Jurkat, Clone E6-1 (cell line): ENCODE results near the gene DESI1. TPM values are rescaled to one million over a fixed set of nuclear protein-coding genes. Genes with fewer than 3 reads are reported as not detected.
"Not testable (repeated sequence)": the region's sequence is repeated elsewhere in the genome, so short reads cannot be mapped to it uniquely, and the experiment has no call there.

Experiments
- DNase-seq: peaks from one replicate; pipeline ENCODE4 v3.0.0-alpha.2; 2011; ENCODE audit warnings: low read depth, low spot score
- H3K4me3 ChIP-seq: 2 replicates; pipeline ENCODE4 v1.5.1; 2011; ENCODE audit warnings: mild to moderate bottlenecking, low read length, control low read depth, moderate library complexity
- polyA plus RNA-seq: library from polyadenylated mRNA; unstranded; fragments of >200 nt; gene quantifications from one replicate; pipeline ENCODE4 v1.2.1, GENCODE V29; 2012; ENCODE audit warnings: missing spikeins; ENCODE audit not compliant: insufficient read length, insufficient read depth

DESI1 gene
- 46.5 TPM for polyA plus RNA-seq

DNA sequence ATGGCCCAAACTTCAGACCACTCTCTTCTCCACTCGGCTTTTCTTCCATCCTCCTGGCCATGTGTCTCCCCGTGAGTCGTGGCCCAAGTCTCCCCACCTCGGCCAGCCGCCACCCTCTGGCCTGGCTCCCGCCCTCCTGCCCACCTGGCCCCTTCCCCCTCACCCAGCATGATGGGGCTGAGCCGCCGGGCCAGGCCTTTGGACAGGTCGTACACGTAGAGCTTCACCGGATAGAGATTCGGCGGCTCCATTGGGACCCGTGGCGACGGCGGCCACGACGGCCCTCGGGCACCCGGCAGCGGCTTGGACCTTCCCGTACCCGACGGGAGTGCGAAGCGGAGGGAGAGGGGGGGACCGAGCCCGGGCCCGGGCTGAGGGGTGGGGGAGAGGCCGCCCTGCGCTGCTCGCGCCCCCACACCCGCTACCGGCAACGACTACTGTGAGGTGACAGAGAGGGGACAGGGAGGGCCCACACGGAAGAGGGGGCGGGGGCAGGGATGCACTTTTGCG lies at the start of gene DESI1:
Gene DESI1, minus strand, starts transcription at position 455 of the 510 bp plus-strand sequence. Its CDS starts 204 bp downstream, at position 251.
- peak within 1 kb of the TSS; percentile 96 for H3K4me3 ChIP-seq
- no peak for DNase-seq

- no peak overlapping the region for H3K4me3 ChIP-seq
- no peak for DNase-seq
Observed at GRCh38 chr22:41668971-41669911, 48.4 kb upstream of the DESI1 start.

GRCh38 chr22:41664951-41665350 lies 44.1 kb upstream of the DESI1 start:
- no peak for DNase-seq
- H3K4me3 ChIP-seq, result no peak overlapping the region

DNA sequence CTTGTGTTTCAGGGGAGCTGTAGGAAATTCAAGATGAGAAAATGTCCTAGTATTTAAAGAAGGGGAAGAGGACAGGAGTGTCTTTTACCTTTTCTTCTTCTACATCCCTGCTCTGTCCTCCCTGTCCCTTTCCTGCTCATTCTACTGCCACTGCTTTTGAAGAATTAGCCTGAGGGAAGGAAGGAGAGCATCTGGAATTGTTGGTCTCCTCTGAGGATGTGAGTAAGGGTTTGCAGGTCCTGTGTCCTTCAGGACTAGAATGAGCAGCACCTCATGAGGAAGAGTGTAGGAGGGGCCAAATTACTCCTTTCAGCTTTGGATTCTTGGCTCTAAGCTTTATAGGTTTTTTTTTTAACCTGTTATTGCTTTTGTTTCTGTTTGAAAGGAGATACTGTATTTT lies 43.6 kb upstream of the DESI1 start:
- no peak overlapping the region for H3K4me3 ChIP-seq
- no peak for DNase-seq

GRCh38 chr22:41663594-41663993 lies 42.8 kb upstream of the DESI1 start:
- not testable (repeated sequence) for DNase-seq, H3K4me3 ChIP-seq

DNA sequence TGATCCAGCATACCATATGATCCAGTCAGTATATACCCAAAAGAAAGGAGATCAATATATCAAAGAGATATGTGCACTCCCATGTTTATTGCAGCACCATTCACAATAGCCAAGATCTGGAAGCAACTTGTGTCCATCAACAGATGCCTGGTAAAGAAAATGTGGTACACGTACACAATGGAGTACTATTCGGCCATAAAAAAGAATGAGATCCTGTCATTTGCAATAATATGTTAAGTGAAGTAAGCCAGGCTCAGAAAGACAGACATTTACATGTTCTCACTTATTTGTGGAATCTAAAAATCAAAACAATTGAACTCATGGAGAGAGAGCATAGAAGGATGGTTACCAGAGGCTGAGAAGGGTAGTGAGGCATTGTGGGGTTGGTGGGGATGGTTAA lies 40.9 kb upstream of the DESI1 start:
- DNase-seq, result no peak

DNA sequence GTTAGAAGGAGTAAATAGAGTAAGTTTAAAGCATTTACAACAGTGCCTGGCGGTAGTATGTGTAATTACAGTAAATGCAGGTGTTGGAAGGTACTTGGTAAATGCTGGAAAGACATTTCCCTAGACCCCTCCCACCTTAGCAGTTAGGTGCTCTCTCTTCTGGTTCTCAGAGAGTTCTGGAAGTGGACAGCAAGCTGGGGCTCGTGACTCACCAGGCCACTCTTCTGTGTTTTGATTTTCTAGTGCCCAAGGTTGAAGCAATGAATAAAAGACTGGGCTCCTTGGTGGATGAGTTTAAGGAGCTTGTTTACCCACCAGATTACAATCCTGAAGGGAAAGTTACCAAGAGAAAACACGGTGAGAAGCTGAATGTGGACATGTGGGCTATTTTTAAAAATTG lies 40.2 kb upstream of the DESI1 start:
- no peak overlapping the region for H3K4me3 ChIP-seq
- no peak for DNase-seq

More for the DNA sequence above, 40.9 kb upstream of the DESI1 start:
- no peak overlapping the region for H3K4me3 ChIP-seq

DNA sequence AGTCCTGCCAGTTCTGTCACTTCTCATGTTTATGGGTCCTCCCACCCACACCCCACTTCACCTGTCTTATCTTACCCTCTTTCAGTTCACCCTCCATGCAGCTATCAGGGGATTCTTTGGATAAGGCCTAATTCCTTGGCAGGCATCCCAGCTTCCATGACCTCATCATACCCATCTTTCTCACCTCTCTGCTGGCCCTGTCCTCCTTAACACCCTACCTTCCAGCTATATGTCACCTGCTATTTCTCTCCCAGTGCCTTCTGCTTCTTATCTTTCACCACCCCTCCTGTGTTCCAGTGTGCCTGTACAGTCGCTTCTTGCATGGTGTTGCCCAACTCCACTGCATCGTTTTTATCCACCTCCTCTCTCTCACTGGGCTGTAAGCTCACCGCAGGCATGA lies 39.6 kb upstream of the DESI1 start:
- DNase-seq, result no peak
- H3K4me3 ChIP-seq, result no peak overlapping the region

- no peak overlapping the region for H3K4me3 ChIP-seq
- no peak for DNase-seq
Observed at GRCh38 chr22:41659941-41660340, 39.1 kb upstream of the DESI1 start.

DNA sequence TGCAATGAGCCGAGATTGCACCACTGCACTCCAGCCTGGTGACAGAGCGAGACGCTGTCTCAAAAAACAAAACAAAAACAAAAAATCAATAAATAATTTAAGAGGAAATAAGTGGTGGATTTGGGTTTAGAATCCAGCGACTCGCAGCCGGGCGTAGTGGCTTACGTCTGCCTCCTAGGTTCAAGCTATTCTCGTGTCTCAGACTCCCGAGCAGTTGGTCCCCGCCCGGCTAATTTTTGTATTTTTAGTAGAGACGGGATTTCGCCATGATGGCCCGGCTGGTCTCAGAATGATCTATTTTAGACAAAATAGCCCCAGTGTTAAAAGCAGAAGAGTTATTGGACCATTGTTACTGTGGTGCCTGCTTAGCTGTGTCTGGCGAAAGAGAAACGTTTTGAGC lies 38.0 kb upstream of the DESI1 start:
- no peak for DNase-seq
- H3K4me3 ChIP-seq, result no peak overlapping the region

- DNase-seq, result no peak
- H3K4me3 ChIP-seq, result no peak overlapping the region
Observed at GRCh38 chr22:41657709-41658108, 36.9 kb upstream of the DESI1 start.

- H3K4me3 ChIP-seq, result no peak overlapping the region
- DNase-seq, result peak; percentile 32
Observed at GRCh38 chr22:41656556-41656955, 35.7 kb upstream of the DESI1 start.

- DNase-seq, result no peak
- H3K4me3 ChIP-seq, result no peak overlapping the region
Observed at GRCh38 chr22:41654322-41654721, 33.5 kb upstream of the DESI1 start.

GRCh38 chr22:41650821-41651220 lies 30.0 kb upstream of the DESI1 start:
- DNase-seq, result no peak
- no peak overlapping the region for H3K4me3 ChIP-seq

DNA sequence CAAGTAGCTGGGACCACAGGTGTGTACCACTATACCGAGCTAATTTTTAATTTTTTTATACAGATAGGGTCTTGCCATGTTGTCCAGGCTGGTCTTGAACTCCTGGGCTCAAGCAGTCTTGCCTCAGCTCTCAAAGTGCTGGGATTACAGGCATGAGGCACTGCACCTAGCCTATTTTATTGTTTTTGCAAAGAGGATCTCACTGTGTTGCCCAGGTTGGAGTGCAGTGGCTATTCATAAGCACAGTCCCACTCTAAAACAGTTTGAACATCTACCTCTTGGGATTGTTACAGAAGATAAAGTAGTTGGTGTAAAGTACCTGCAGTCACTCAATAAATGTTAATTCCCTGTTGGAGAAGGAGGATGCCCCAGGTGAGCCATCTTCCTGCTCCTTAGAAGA lies 29.4 kb upstream of the DESI1 start:
- DNase-seq, result no peak

DNA sequence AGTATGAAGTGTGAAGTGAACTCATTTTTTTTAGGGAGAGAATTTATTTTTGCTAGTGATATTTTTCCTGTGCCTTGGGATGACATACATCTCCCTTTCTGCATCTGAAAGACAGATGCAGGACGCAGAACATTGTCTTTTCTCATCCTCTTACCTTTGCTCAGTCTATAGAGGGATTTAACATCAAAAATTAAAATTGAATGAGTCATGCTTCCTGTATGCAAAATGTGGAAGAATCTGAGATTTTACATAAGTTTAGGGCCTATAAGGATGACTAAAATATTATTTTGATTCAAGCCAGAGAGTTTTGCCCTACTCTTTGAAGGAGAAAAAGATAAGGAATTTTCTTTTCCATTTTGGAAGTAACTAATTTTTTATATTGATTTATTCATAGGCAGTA lies 27.6 kb upstream of the DESI1 start:
- no peak for DNase-seq

More for the DNA sequence above, 29.4 kb upstream of the DESI1 start:
- no peak overlapping the region for H3K4me3 ChIP-seq

GRCh38 chr22:41647771-41648170 lies 26.9 kb upstream of the DESI1 start:
- no peak overlapping the region for H3K4me3 ChIP-seq
- DNase-seq, result no peak

More for the DNA sequence above, 27.6 kb upstream of the DESI1 start:
- no peak overlapping the region for H3K4me3 ChIP-seq

- DNase-seq, result no peak
- no peak overlapping the region for H3K4me3 ChIP-seq
Observed at GRCh38 chr22:41642331-41643110, 21.7 kb upstream of the DESI1 start.

- no peak for DNase-seq
- no peak overlapping the region for H3K4me3 ChIP-seq
Observed at GRCh38 chr22:41641854-41642253, 21.0 kb upstream of the DESI1 start.

GRCh38 chr22:41638748-41639147 lies 17.9 kb upstream of the DESI1 start:
- H3K4me3 ChIP-seq, result no peak overlapping the region
- no peak for DNase-seq
